NCI-H2107 treated with DMSO at 0.1 percent for 48 hours (cell line): ENCODE results near the gene SEC14L3.

Experiments used
- DNase-seq: peaks from one replicate; lab custom pipeline; 2025; ENCODE audit not compliant: unreplicated experiment; lab: John Stamatoyannopoulos, UW

SEC14L3 gene

GRCh38 chr22:30471616-30472318 lies at the start of gene SEC14L3:
SEC14L3 (minus strand) TSS chr22:30472017; CDS start chr22:30471958, 59 bp downstream.
- no peak for DNase-seq

- no peak for DNase-seq
These were observed 48.1 kb upstream of the SEC14L3 start for GRCh38 chr22:30519842-30520425.

DNA sequence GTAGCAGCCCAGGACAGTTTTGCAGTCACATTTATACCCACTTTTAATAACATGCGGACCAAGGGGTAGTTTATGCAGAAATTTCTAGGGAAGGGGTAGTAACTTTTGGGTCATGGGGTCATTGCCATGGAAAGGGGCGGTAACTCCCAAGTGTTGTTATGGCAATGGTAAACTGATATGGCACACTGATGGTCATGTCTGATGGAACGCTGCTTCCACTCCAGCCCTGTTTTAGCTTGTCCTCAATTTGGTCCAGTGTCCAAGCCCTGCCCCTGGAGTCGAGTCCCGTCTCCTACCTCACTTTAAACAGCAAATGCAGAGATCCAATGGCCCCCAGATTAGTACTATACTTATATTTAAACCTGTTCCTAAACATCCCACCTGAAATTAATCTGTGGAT lies 44.9 kb upstream of the SEC14L3 start:
- no peak for DNase-seq

DNA sequence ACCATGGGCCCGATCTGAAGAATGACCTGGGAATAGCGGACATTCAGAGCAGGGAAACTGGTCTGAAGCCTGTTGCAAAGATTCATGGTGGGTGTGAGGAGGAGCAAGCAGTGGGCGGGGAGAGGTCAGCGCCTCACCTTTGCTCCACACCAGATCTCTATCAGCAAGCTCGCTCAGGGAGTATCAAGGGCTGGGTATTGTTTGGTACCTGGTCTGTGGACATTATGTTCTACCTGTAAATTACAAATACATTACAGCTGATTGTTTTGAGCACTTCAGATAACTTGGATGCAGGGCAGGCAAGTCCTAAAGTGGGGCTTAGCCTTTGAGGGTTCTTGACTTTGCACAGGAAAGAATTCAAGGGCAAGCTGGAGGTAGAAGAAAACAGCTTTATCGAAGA lies 44.5 kb upstream of the SEC14L3 start:
- no peak for DNase-seq

- no peak for DNase-seq
These were observed 42.4 kb upstream of the SEC14L3 start for GRCh38 chr22:30514252-30514651.

DNA sequence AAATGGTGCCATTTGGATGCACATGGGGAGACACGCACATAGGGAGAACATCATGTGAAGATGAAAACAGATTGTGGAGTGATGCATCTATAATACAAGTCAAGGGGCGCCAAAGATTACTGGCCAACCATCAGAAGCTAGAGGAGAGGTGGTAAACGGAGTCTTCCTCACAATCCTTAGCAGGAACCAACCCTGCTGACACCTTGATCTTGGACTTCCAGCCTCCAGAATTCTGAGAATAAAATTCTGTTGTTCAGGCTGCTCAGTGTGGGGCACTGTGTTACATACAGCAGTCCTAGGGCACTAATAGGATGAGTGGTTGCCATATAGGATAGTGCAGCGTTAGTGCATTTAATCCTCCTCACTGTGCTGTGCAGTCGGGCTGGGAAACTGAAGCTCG lies 41.6 kb upstream of the SEC14L3 start:
- DNase-seq: no peak

GRCh38 chr22:30511911-30512310 lies 40.1 kb upstream of the SEC14L3 start:
- no peak for DNase-seq

DNA sequence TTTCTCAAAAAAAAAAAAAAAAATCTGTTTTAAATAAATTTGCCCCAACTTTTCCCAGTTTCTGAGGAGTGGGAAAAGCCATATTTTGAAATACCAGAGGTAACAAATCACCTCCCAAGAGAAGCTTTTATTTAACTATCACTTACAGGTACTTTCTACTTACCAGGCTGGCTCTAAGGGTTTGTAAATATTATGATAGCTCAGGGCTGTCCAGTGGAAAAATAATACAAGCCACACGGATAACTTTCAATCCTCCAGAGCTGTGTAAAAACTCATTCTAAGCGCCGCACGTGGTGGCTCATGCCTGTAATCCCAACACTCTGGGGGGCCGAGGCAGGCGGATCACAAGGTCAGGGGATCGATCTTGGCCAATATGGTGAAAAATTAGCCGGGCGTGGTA lies 39.3 kb upstream of the SEC14L3 start:
- DNase-seq: no peak

DNA sequence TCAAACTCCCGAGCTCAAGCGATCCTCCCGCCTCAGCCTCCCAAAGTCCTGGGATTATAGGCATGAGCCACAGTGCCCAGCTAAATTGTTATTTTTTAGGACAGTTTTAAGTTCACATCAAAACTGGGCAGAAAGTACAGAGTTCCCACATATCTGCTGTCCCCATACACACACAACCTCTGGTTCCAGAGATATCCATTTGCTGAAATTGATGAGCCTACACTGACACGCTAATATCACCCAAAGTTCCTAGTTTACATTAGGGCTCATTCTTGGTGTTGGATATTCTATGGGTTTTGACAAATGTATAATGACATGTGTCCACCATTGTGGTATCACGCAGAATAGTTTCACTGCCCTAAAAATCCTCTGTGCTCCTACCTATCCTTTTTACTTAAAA lies 36.4 kb upstream of the SEC14L3 start:
- no peak for DNase-seq

- DNase-seq: no peak
These were observed 35.9 kb upstream of the SEC14L3 start for GRCh38 chr22:30507670-30508069.

- no peak for DNase-seq
These were observed 34.7 kb upstream of the SEC14L3 start for GRCh38 chr22:30506507-30506968.

GRCh38 chr22:30503551-30503950 lies 31.7 kb upstream of the SEC14L3 start:
- no peak for DNase-seq

DNA sequence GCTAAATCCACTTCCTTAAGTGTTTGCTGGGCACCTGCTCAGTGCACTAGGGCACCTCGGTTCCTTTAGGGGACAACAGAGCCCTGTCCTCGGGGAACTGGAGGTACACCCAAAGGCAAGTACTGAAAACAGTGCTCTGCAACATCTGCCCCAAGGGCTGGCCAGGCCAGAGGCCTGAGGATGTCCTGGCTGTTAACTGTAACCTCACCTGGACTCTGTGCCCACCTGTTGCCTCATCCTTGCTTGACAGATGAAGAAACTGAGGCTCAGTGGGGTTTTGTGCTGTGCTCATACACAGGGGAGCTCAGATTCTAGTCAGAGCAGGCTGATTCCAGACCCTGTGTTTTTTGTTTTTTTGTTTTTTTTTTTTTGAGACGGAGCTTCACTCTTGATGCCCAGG lies 31.1 kb upstream of the SEC14L3 start:
- no peak for DNase-seq

DNA sequence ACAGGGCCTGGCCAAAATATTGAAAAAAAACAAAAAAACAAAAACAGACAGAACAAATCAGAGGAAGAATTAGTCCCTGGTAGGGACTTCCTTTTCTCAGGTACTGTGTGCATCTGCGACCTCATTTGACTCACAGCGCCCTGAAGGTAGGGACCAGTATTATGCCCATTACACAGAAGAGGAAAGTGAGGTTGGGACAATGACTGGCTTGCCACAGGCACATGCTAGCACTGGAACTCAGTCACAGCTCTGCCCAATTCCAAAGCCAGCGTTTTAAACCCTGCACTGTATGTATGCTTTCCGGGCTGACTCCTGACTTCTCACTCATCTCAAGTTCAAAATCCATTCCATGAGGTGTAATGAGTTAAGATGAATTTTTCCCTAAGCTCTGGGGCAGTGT lies 30.3 kb upstream of the SEC14L3 start:
- DNase-seq: no peak

DNA sequence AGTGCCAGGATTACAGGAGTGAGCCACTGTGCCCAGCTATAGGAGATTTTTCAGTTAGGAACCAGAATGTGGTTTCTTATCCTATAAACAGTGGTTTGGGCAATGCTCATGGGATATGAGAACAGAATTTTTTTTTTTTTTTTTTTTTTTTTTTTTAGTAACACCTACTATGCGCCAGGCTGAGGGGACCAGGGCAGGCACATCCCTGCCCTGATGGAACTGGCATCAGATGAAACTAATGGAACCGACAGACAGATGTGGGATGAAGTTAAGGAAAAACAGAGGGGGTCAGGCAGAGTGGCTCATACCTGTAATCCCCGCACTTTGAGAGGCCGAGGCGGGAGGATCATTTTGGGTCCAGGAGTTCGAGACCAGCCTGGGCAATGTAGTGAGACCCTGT lies 28.8 kb upstream of the SEC14L3 start:
- no peak for DNase-seq

GRCh38 chr22:30497466-30498150 lies 25.8 kb upstream of the SEC14L3 start:
- no peak for DNase-seq

DNA sequence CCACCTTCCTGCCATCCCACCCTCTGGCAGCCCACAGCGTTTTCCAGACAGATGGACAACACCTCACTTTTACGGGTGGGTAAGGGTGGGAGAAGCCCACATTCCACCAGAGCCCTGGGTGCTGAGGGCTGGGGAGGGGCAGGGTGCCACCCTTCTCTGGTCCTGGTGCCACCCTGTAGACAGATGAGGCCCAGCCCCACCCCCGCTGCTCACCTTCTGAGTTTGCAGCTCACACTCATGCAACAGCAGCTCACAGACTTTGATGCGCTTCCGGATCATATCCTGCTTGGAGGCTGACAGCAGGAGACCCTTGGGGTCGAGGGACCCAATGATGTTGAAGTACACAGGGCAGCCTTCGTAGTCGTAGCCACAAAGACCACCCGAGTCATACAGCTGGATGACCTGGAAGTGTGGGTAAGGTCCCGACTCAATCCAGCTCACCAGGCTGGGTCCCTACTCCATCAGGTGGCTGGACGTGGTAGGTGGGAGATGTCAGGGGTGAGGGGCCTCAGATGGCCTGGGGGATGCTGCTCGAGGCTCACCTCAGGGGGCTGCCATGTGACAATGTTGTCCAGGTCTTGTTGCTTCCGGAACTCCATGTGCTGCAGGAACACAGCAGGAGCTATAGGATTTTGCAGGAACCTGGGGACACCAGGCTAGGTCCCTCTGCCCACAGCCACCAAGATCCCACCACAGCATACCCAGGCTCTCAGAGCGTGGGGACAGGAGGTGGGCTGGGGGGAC lies 23.4 kb upstream of the SEC14L3 start:
- DNase-seq: no peak

GRCh38 chr22:30492144-30492543 lies 20.3 kb upstream of the SEC14L3 start:
- no peak for DNase-seq

DNA sequence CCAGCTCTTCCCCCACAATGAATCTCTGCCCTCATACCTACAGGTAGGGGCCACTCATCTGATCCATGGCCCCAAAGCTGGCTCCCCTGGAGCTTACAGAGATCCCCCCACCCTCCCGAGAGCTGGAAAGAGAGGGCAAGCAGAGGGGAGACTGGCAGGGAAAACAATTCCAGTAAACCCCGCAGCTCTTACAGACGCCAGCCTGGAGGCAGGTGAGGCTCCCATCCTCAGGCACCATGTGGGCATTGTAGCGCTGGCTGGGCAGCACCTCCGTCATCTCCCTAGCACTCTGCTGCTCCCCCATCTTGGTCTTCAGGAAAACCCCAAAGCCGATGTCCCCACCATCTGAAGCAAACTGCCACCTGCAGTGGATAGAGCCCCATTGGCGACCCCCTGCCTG lies 19.6 kb upstream of the SEC14L3 start:
- no peak for DNase-seq

- no peak for DNase-seq
These were observed 18.6 kb upstream of the SEC14L3 start for GRCh38 chr22:30490399-30490798.

DNA sequence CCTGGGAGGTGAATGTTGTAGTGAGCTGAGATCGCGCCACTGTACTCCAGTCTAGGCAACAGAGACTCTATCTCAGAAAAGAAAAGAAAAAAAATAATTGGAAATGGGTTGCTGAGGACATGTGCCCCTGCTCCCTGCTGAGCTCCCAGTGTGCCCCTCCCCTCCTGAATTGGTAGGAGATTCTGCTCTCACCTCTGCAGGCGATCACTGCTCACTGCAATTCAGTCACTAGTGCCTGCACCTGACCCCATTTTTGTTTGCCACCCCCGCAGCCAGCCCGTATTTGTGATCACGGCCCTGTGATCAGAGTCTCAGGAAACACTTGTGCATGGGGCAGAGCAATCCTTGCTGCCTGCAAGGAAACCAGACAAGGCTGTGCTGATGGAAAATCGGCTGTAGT lies 16.3 kb upstream of the SEC14L3 start:
- no peak for DNase-seq

GRCh38 chr22:30486661-30487115 lies 14.9 kb upstream of the SEC14L3 start:
- DNase-seq: no peak
